CD14-positive monocyte (primary cell): ENCODE data around the gene ABI2. TPM values are rescaled to one million over a fixed set of nuclear protein-coding genes. Genes with fewer than 3 reads are reported as not detected.
"Not testable (repeated sequence)": the region's sequence is repeated elsewhere in the genome, so short reads cannot be mapped to it uniquely, and the experiment has no call there.

Experiments used
- DNase-seq, 3 donors: peaks; one replicate each; pipeline ENCODE4 v3.0.0-alpha.2; 2011 to 2022
- H2AFZ ChIP-seq: 2 replicates; pipeline ENCODE4 v1.6.0; 2012; ENCODE audit warnings: mild to moderate bottlenecking, low read depth, low read length, inconsistent platforms; ENCODE audit not compliant: insufficient read depth, poor library complexity, severe bottlenecking
- H3K27ac ChIP-seq, 2 donors: 1 replicate in 1 of 2; 2 replicates in 1 of 2; pipeline ENCODE4 v1.5.1; 2012 to 2013; ENCODE audit warnings: low read length in 2 of 2, control low read depth in 1 of 2, inconsistent platforms in 1 of 2, low read depth in 1 of 2, mild to moderate bottlenecking in 1 of 2
- H3K27me3 ChIP-seq, 2 donors: one replicate each; pipeline versions ENCODE4 v1.6.0 to v1.6.1; 2011 to 2013; ENCODE audit warnings: low read length in 2 of 2; ENCODE audit not compliant: control insufficient read depth in 2 of 2, insufficient read depth in 2 of 2
- H3K36me3 ChIP-seq, 2 donors: replicated peaks in 1 of 2; 1 replicate in 1 of 2; 2 replicates in 1 of 2; pipeline versions ENCODE4 v1.5.1 to v1.6.1; 2012 to 2013; ENCODE audit warnings: low read length in 2 of 2, control low read depth in 1 of 2, inconsistent platforms in 1 of 2, mild to moderate bottlenecking in 1 of 2; ENCODE audit not compliant: insufficient read depth in 2 of 2, control insufficient read depth in 1 of 2
- H3K4me1 ChIP-seq, 2 donors: 1 replicate in 1 of 2; 2 replicates in 1 of 2; pipeline versions ENCODE4 v1.5.1 to v1.6.1; 2012 to 2013; ENCODE audit warnings: low read length in 2 of 2, control low read depth in 1 of 2, inconsistent platforms in 1 of 2, mild to moderate bottlenecking in 1 of 2, moderate library complexity in 1 of 2; ENCODE audit not compliant: insufficient read depth in 2 of 2, control insufficient read depth in 1 of 2
- H3K4me2 ChIP-seq: replicated peaks from 2 replicates; pipeline ENCODE3; 2012; ENCODE audit warnings: low read length, moderate library complexity, mild to moderate bottlenecking; ENCODE audit not compliant: poor library complexity, severe bottlenecking; ENCODE audit errors: extremely low read depth
- H3K4me3 ChIP-seq, 3 experiments: fragments of 200-600 bp in 1 of 3; sonication (generic) in 1 of 3; replicated peaks in 1 of 3; 1 replicate in 2 of 3; 2 replicates in 1 of 3; pipeline ENCODE4 v1.5.1; 2011 to 2013; ENCODE audit warnings: low read length in 3 of 3, mild to moderate bottlenecking in 3 of 3, control low read depth in 2 of 3, low read depth in 2 of 3, inconsistent platforms in 1 of 3, moderate library complexity in 1 of 3
- H3K79me2 ChIP-seq: 2 replicates; pipeline ENCODE4 v1.6.0; 2012; ENCODE audit warnings: mild to moderate bottlenecking, control low read depth, inconsistent platforms, low read length, moderate library complexity; ENCODE audit not compliant: insufficient read depth
- H3K9ac ChIP-seq: 2 replicates; pipeline ENCODE4 v1.6.0; 2017; ENCODE audit warnings: low read length, mild to moderate bottlenecking; ENCODE audit not compliant: insufficient read depth, poor library complexity, severe bottlenecking
- H3K9me3 ChIP-seq, 2 donors: replicated peaks in 1 of 2; 1 replicate in 1 of 2; 2 replicates in 1 of 2; pipeline versions ENCODE4 v1.5.1 to v1.6.1; 2012 to 2013; ENCODE audit warnings: low read length in 2 of 2, control low read depth in 1 of 2; ENCODE audit not compliant: control insufficient read depth in 1 of 2, insufficient read depth in 1 of 2
- H4K20me1 ChIP-seq: 2 replicates; pipeline ENCODE4 v1.6.0; 2012; ENCODE audit warnings: mild to moderate bottlenecking, low read length, control low read depth, moderate library complexity; ENCODE audit not compliant: insufficient read depth
- H3K27ac Mint-ChIP-seq, 7 donors: one replicate each; pipeline ENCODE4 v1.8.0; 2020; ENCODE audit warnings: mild to moderate bottlenecking in 7 of 7, mixed read lengths in 7 of 7, moderate library complexity in 6 of 7, inconsistent platforms in 2 of 7
- H3K27me3 Mint-ChIP-seq, 3 donors: one replicate each; pipeline ENCODE4 v1.8.0; 2021 to 2022; ENCODE audit warnings: low read depth in 3 of 3, mild to moderate bottlenecking in 3 of 3, mixed read lengths in 3 of 3, moderate library complexity in 3 of 3, inconsistent platforms in 1 of 3
- H3K36me3 Mint-ChIP-seq, 2 donors: one replicate each; pipeline ENCODE4 v1.8.0; 2020; ENCODE audit warnings: mixed read lengths in 2 of 2, inconsistent platforms in 1 of 2, mild to moderate bottlenecking in 1 of 2
- H3K4me1 Mint-ChIP-seq: one replicate; pipeline ENCODE4 v1.8.0; 2020; ENCODE audit warnings: mild to moderate bottlenecking, mixed read lengths
- H3K4me3 Mint-ChIP-seq, 2 donors: one replicate each; pipeline ENCODE4 v1.8.0; 2020; ENCODE audit warnings: mild to moderate bottlenecking in 2 of 2, mixed read lengths in 2 of 2, moderate library complexity in 1 of 2
- H3K9me3 Mint-ChIP-seq, 7 donors: one replicate each; pipeline ENCODE4 v1.8.0; 2020 to 2022; ENCODE audit warnings: mixed read lengths in 7 of 7, mild to moderate bottlenecking in 6 of 7, moderate library complexity in 6 of 7, inconsistent platforms in 2 of 7
- CTCF ChIP-seq: fragments of 200-600 bp; IDR thresholded peaks from one replicate; pipeline ENCODE4 v1.8.0; 2022; ENCODE audit warnings: antibody characterized with exemption, mild to moderate bottlenecking
- WGBS: methylation state at CpG from one replicate; pipeline ENCODE4 v1.1.5; 2013; ENCODE audit warnings: missing lambda C conversion rate; ENCODE audit not compliant: insufficient coverage; 5-methylcytosine and 5-hydroxymethylcytosine counted together
- intact Hi-C, 2 donors: fragments of 100-400 bp; cut with micrococcal nuclease; formaldehyde crosslinking; loops; one replicate each; pipeline versions ENCODE4 v1.15.0 to v1.15.1; 2023
- polyA plus RNA-seq, 3 donors: library from polyadenylated mRNA; depleted of rRNA in 1 of 3; unstranded in 2 of 3; stranded (reverse) in 1 of 3; fragments of 300-500 nt in 2 of 3; fragments of >200 nt in 1 of 3; fragmentation: Illumina TruSeq in 2 of 3; gene quantifications; 1 replicate in 2 of 3; 2 replicates in 1 of 3; pipeline ENCODE4 v1.2.3, GENCODE V29; 2012 to 2021

The ABI2 gene
- polyA plus RNA-seq, 3 donors, result 6.1 to 9.2 (median 7.1) TPM

DNA sequence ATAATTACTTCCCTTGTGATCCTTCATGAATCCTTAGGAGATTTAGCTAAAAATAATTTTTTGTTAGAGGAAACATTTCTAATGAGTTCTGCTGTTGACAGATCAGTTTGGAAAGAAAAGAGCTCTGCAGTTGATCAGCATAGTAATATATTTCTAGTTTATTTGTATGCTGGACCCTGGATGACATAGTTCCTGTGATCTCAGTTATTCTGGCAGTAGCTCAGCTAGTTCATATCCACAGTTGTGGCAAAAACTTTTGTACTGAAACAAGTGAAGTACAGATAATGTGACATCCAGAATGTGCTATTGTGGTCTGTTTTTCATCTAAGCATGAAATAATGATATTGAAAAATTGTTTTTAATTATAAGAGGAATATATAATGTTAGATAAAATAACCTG, 33.7 kb downstream of the ABI2 start:
- Histone ChIP-seq H3K4me1 (no peaks in the 10 kb centered on the region), H3K36me3 (no peaks in the 10 kb centered on the region), H3K27me3 (no peaks in the 10 kb centered on the region), H3K79me2 (no peaks in the 10 kb centered on the region), H3K27ac (no peak overlapping the region), H3K4me3 (no peak overlapping the region), H4K20me1 (no peaks in the 10 kb centered on the region), H3K4me2 (no peak overlapping the region), H2AFZ (no peak overlapping the region), H3K9ac (no peak overlapping the region), H3K9me3 (no peaks in the 10 kb centered on the region)
- Mint-ChIP-seq H3K4me3 (no peak overlapping the region), H3K4me1 (peaks cover 2% of the 10 kb centered on the region), H3K9me3 (peaks cover 0 to 4% (median 2%) of the 10 kb centered on the region in 7 donors), H3K36me3 (no peaks in the 10 kb centered on the region), H3K27ac (no peak overlapping the region), H3K27me3 (no peaks in the 10 kb centered on the region)
- no peak for DNase-seq
- intact Hi-C loops, result no loop called here
- TF ChIP-seq CTCF, result no peak

GRCh38 chr2:203366639-203367466, 38.7 kb downstream of the ABI2 start:
- no peaks in the 10 kb centered on the region for H3K27me3 ChIP-seq
- no peak overlapping the region for H3K4me2 ChIP-seq
- H3K27ac ChIP-seq, result no peak overlapping the region
- no peaks in the 10 kb centered on the region for H3K4me1 Mint-ChIP-seq
- no peaks in the 10 kb centered on the region for H3K4me1 ChIP-seq
- WGBS, result 100% methylated on average over 1 of the region's 5 CpGs
- no peaks in the 10 kb centered on the region for H3K9me3 ChIP-seq
- H3K4me3 ChIP-seq, result no peak overlapping the region
- no peak overlapping the region for H3K27ac Mint-ChIP-seq
- no peaks in the 10 kb centered on the region for H4K20me1 ChIP-seq
- H2AFZ ChIP-seq, result no peak overlapping the region
- intact Hi-C loops, result no loop called here
- H3K27me3 Mint-ChIP-seq, result no peaks in the 10 kb centered on the region
- DNase-seq, result no peak
- no peak for TF ChIP-seq CTCF
- H3K79me2 ChIP-seq, result no peaks in the 10 kb centered on the region
- H3K36me3 Mint-ChIP-seq, result peaks cover 0 to 4% of the 10 kb centered on the region in 2 donors
- H3K9ac ChIP-seq, result no peak overlapping the region
- H3K4me3 Mint-ChIP-seq, result no peak overlapping the region
- no peaks in the 10 kb centered on the region for H3K36me3 ChIP-seq
- H3K9me3 Mint-ChIP-seq, result peaks cover 0 to 3% (median 0%) of the 10 kb centered on the region in 7 donors

GRCh38 chr2:203372706-203373105, 44.5 kb downstream of the ABI2 start:
- H3K36me3 Mint-ChIP-seq, DNase-seq, H2AFZ ChIP-seq, H4K20me1 ChIP-seq, H3K27ac ChIP-seq, H3K4me2 ChIP-seq, intact Hi-C loops, H3K79me2 ChIP-seq, H3K9ac ChIP-seq, H3K4me1 ChIP-seq, H3K36me3 ChIP-seq, H3K27me3 ChIP-seq, H3K27me3 Mint-ChIP-seq, H3K9me3 Mint-ChIP-seq, H3K9me3 ChIP-seq, H3K4me3 ChIP-seq, H3K4me3 Mint-ChIP-seq, H3K27ac Mint-ChIP-seq, H3K4me1 Mint-ChIP-seq: not testable (repeated sequence)
- 94% methylated on average over 3 of the region's 31 CpGs for WGBS
